Left cardiac atrium (tissue), 4 donors: ENCODE data around the gene USP2. TPM values are rescaled to one million over a fixed set of nuclear protein-coding genes. Genes with fewer than 3 reads are reported as not detected.

ENCODE experiments used
- ATAC-seq, 2 donors: fragments of 200-7000 bp; cut with Tn5 transposase; one replicate each; pipeline ENCODE4 v1.9.1; 2020; ENCODE audit warnings: mild to moderate bottlenecking in 2 of 2, moderate library complexity in 2 of 2
- DNase-seq: peaks from one replicate; pipeline ENCODE4 v3.0.0-alpha.2; 2020
- intact Hi-C, 2 donors: fragments of 100-400 bp; cut with DNase I; formaldehyde crosslinking; loops; one replicate each; pipeline versions ENCODE4 v1.14.1 to v1.15.1; 2022 to 2023
- total RNA-seq, 2 donors: library from RNA; stranded (reverse); fragmentation: NEBNext Ultra II Directional; extraction: Animal tissue kit (Norgen Biotek cat#: 25700); gene quantifications; one replicate each; pipeline ENCODE4 v1.2.1, GENCODE V29; 2021
- donor health status: DM: no; HTN: yes; CAD: no.
- donor health status: DM: no; HTN: yes; CAD: no; lungs with severe emphysema.
- donor health status: DM: yes; HTN: yes; CAD: no.
- donor health status: Dilated cardiomyopathy.

Gene USP2
- total RNA-seq, 2 donors from 2014 or later, result 65.8 to 68.8 TPM

GRCh38 chr11:119369132-119369925 is 12.2 kb downstream of the USP2 start:
- ATAC-seq (no peak), DNase-seq (no peak)
- intact Hi-C loops, result no loop called here

DNA sequence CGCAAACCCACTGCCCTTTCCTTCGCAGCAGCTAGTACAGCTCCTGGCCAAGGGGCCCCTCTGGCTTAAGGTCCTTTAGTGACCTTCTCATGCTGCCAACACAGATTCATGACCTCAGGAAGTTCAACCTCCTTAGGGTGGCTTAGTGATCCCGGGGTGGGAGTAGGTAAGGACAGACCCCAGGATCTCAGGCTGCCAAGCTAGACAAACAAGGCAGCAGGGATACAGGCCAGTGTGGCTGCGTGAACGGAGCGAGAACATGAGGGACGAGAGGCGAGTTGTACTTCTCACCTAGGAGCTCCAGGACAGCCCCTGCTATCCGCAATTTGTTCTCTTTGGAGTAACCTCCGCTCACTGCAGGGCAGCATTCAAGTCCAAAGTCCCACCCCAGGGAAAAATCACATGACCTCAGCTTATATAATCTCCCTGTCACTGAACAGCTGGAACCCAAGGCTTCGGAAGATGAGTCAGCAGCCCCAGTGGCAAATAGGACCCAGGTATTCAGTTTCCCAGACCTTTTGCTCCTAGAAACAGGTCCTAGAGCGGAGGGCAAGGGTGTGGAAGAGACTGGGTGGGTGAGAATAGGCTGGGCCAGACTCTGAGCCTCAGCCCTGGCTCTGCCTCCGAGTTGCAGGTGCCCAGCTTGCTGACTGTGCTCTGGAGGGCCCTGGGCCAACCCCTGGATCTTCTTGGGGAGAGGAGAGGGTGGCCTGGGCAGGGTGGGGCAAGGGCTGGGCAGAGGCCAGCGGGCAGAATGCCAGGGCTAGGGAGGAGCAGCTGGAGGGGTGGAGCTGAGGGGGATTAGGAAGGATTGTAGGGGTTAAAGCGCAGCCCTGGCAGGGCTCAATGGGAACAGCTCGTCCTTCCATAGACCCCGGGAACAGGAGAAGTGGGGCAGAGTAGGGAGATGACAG is 13.1 kb downstream of the USP2 start:
- peak; percentile 4 to 72 for ATAC-seq
- intact Hi-C loops, result no loop called here

DNA sequence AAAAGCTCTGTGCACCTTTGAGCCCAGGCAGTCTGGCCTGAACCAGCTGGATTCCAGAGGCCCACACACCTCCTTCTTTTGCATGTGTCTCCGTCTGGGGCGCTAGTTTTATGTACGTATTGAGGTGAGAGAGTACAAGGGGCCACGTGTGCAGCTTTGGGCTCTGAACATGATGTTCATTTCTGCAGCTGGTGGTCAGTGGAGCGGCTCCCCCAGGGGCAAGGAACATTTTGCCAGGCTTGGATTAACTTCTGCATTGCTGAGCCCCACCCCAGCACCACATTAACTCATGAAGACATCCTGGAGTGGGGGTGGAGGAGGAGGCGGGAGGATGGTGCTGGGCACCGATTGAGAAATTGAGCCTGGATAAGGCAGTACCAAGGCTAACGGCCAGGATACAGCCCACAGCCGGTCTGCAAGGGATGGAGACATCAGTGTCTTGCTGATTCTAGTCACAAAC is 13.8 kb downstream of the USP2 start:
- intact Hi-C loops, result no loop called here
- ATAC-seq (peak in 1 of 2 donors; percentile 42), DNase-seq (no peak)

More for the DNA sequence above, 13.1 kb downstream of the USP2 start:
- DNase-seq, result peak; percentile 70

DNA sequence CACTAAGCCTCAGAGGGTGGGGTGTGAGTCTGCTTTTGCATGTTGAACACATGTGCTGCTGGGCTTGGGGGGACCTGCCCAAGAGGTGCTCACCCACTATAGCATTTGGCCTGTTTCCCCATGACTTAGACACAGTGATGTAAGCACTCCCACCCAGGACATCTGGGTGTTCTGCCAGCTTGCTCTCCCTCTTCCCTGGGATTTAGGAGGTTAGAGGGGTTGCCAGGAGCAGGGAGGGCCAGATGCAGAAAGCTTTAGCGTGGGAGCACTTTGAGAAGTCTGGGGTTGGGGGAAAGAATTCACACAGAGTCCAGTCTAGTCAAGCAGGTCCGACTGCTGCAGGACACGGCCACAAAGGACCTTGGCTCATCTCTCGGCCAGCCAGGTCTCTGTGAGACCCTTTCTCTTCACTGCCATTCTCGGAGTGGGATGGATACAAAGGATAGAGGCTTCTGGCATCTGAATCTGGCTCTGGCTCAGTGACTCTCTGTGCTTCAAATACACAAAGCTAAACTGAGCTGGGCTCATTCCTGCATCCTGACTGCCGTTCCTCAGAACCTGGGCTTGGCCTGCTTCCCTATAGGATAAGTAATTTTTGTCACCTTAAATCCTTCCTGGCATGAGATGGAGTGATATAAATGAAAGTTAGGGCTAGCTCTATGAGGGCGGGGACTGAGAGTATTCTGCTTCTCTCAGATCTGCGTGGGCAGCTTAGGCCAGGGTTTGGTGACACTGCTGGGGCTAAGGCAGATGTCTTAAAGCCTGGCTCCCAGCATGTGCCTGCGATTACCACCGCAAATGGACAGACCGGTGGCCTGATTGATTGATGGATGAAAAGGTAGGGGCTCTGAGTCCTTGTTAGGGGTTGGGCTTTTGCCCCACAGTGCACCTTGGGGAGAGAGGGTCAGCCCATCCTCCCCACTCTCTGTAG is 14.5 kb downstream of the USP2 start:
- DNase-seq (no peak), ATAC-seq (no peak)
- intact Hi-C loops, result no loop called here

DNA sequence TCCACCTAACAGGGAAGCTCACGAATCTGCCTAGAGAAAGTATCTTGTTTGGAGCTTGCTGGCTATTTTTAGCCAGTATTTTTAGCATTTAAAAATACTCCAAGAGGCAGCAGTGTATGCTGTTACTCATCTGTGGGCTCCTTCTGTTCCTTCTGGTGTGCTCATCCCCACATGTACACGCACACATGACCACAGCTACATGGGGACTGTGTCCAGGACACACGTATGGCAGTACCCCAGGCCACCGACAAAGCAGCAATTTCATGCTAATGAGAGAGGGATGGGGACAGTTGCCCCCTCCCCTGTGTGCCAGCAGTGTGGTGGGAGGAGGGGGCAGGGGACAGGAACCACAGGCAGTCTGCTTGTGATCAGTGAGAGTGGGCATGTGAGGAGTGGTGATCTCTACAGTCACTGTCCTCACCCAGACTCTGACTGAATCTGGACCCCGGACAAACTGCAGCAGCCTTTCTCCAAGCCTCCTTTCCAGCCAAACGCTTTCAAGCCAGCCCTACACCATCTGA is 16.4 kb downstream of the USP2 start:
- peak in 1 of 2 donors; percentile 10 for ATAC-seq
- intact Hi-C loops, result no loop called here
- no peak for DNase-seq

- DNase-seq (peak; percentile 67), ATAC-seq (peak; percentile 47 to 77)
- intact Hi-C loops, result no loop called here
These were observed 17.5 kb downstream of the USP2 start for GRCh38 chr11:119363851-119364590.

DNA sequence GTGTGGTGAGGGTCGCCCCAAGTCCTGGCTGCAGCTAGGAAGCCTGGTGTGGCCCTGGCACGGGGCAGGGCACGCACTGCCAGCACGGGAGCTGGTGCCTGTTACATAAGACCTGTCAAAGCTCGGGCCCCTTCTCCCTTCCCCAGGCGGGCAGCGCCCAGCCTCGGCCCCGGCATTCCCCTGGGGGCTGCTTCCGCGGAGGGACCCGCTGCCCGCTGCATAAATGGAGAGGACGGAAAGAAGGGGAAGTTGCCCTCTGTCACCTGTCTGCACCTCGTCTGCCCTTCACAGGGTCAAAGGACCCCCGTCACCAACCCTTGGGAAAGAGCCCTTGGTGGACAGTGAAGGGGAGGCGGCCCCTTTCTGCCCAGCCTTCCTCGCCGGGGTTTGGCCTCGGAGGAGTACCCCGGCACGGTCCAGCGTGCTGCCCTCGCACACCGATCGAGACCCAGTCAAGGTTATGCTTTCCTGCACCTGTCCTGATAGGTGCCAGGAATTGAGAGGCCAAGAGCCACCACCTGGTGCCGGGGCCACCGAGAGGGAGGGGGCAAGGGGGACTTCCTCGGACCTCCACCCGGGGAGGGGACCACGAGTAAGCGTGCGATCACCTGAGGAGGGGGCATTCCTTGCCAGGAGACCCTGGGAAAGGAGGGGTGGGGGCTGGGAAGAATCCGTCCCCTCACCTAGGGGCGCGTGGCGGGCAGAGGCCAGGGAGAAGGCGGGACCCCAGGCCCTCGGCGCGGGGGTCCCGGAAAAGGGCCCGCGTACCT is 18.2 kb downstream of the USP2 start:
- intact Hi-C loops, result no loop called here
- ATAC-seq (peak in 1 of 2 donors; percentile 2), DNase-seq (peak; percentile 33)

GRCh38 chr11:119362741-119363080 is 18.8 kb downstream of the USP2 start:
- ATAC-seq (no peak), DNase-seq (no peak)
- intact Hi-C loops, result no loop called here

GRCh38 chr11:119361941-119362725 is 19.4 kb downstream of the USP2 start:
- DNase-seq (peak; percentile 11), ATAC-seq (no peak)
- intact Hi-C loops, result no loop called here

DNA sequence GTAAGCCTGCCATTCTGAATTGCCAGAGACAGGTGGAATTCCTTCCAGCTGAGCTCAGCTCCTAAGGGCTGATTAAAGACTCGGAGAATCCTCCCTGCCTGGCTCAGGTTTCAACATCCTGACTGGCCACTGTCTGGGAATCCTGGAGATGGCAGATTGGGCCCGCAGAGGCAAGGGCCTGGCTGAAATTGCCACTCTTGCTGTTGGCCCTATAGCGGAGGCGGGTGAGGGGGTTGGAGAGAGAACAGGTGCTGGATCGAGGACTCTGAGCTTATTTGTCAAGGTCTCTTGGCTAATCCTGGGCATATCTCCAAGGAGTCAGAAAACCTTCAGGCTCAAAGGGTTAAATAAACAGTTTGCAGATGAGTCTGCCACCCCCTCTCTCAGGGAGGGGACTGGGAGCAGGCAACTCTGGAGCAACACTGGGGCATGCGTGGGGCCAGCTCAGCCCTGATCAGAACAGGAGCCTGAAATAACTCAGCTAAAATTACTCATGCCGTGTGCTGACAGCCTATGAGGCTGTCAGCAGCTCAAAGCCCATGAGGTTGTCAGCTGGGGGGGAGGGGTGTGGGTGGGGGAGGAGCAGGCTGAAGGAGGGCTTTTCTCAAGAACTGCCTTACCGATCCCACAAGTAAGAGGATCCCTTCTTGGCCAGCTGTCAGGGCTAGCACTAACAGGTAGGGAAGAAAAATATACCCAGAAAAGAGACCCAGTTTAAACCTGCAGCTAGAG is 20.3 kb downstream of the USP2 start:
- DNase-seq, result peak; percentile 69

DNA sequence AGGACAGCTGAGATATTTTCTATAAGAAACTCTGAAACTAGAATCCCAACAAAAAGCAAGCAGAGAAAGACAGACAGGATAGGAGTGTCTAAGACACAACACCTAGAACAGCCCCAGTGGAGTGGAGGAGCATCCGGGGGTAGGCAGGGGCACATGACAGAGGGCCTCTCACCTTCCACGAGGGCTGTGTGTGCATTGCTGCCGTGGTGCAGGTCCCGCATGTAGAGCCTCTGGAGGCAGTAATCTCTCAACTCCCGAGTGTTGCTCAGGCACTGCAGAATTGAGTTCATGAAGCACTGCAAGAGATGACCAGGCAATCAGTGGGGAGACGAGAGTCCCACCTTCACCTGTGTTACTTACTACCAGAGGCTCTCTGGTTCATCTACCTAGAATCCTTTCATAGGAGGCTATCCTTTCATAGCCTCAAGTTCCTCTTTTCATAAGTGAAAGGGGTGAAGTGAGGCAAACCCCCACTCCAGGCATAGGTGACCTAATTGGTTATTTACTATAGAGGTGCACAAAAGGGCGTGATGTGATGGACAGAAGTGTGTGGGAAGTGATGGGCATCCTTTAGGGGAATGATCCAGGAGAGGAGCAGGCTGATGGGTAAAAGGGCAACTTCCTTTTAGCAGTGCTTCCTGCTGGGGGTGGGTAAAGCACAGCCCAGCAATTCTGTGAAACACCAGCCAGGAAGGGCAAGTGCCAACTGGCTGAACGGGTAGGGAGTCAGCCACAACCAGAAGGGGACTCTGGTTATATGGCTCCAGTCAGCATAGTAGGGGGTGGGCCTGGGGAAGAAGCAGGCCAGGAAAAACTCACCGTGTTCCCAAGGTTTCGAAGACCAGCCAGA is 21.9 kb downstream of the USP2 start:
- intact Hi-C loops, result loop anchor here in 1 of 2 donors (5.0 kb wide), 1 partner anchor 113 kb away; no protein-coding TSS in a partner anchor
- DNase-seq, result no peak
- ATAC-seq, result no peak

More for the DNA sequence above, 20.3 kb downstream of the USP2 start:
- peak; percentile 72 to 85 for ATAC-seq
- intact Hi-C loops, result no loop called here

DNA sequence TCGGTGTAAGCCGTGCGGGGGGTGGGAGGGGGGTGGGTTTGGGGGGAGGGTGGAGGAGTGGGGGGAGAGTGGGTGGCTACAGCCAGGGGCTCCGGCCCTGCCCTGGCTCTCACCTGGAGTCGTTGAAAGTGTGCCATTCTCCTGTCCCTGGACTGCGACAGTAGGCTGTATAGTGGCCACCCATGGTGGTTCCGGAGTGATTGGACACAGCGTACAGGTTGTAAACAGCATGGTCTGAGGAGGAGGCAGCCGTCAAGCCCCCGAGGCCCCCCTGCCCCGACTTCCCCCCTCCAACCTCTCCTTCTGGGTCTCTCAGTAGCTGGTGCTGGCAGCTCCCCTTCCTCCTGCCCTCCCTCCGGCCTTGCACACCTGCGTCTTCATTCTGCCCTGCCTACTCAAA is 24.4 kb downstream of the USP2 start:
- ATAC-seq (no peak), DNase-seq (no peak)
- intact Hi-C loops, result loop anchor here in 1 of 2 donors (2.0 to 5.0 kb wide), 3 partner anchors 16 to 115 kb away; partner anchors contain the start of gene USP2

DNA sequence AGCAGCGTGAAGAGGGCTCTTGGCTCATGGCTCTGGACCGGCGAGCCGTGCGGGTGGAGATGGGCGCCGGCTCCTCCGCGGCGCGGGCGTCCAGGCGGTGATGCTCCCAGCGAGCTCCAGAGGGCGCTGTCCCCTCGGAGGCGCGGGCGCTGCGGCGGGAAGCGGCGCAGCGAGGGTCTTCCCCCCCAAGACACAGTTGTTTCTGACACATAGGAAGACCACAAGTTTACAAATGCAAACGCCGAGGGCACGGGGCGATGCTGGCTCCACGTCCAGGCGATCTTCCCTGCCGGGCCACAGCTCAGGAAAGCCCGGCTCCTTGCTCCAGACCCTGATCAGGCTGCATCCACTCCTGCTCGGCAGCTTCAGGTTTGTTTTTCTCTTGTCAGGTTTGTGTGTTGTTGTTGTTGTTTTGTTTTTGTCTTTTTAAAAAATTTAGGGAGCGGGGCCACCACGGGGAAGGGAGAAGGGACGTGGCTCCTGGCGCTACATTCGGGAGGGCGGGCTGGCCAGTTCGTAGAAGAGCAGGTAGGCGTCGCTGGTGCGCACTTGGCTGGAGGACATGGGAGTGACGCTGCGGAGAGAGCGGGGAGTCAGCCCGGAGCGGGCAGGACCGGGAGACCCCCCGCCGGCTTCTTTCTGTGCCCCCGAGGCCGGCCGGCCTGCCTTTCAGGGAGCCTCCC is 25.0 kb downstream of the USP2 start:
- ATAC-seq, result peak; percentile 79 to 84
- DNase-seq, result peak; percentile 88
- intact Hi-C loops, result loop anchor here in 1 of 2 donors (2.0 to 5.0 kb wide), 3 partner anchors 16 to 116 kb away; partner anchors contain the start of gene USP2
